ENCODE data around the gene PALM. TPM values are rescaled to one million over a fixed set of nuclear protein-coding genes. Genes with fewer than 3 reads are reported as not detected.

PALM gene
- total RNA-seq, 3 donors from 2014 or later: 8.1 to 58.4 (median 13.0) TPM

DNA sequence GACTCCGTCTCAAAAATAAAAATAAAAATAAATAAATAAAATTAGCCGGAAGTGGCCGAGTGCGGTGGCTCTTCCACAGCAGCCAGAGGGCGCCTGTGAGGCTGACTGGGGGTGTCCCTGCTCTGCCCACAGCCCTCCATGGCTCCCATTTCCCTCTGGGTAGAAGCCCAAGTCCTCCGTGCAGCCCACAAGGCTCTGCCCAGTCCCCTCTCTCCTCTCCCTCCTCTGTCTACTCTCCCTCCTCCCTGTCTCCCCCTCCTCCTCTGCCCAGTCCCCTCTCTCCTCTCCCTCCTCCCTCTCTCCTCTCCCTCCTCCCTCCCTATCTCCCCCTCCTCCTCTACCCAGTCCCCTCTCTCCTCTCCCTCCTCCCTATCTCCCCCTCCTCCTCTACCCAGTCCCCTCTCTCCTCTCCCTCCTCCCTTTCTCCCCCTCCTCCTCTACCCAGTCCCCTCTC is 62.6 kb downstream of the PALM start:
- Histone ChIP-seq H3K4me1 (ENCODE audit: low read depth) (no peaks in the 10 kb centered on the region), H3K36me3 (ENCODE audit: low read depth) (no peaks in the 10 kb centered on the region), H3K9me3 (no peaks in the 10 kb centered on the region), H3K4me3 (no peak overlapping the region)
- ATAC-seq (peak; percentile 21), DNase-seq (peak in 1 of 3 donors; percentile 49)
- TF ChIP-seq, protein P1, sequence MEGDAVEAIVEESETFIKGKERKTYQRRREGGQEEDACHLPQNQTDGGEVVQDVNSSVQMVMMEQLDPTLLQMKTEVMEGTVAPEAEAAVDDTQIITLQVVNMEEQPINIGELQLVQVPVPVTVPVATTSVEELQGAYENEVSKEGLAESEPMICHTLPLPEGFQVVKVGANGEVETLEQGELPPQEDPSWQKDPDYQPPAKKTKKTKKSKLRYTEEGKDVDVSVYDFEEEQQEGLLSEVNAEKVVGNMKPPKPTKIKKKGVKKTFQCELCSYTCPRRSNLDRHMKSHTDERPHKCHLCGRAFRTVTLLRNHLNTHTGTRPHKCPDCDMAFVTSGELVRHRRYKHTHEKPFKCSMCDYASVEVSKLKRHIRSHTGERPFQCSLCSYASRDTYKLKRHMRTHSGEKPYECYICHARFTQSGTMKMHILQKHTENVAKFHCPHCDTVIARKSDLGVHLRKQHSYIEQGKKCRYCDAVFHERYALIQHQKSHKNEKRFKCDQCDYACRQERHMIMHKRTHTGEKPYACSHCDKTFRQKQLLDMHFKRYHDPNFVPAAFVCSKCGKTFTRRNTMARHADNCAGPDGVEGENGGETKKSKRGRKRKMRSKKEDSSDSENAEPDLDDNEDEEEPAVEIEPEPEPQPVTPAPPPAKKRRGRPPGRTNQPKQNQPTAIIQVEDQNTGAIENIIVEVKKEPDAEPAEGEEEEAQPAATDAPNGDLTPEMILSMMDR (IDR thresholded peaks at IDR 0.05): peak; percentile 18
- intact Hi-C loops (cut with DNase I, micrococcal nuclease): loop anchor here in 1 of 2 donors (5.0 kb wide), 1 partner anchor 146 kb away; the partner anchor contains the start of gene KISS1R

DNA sequence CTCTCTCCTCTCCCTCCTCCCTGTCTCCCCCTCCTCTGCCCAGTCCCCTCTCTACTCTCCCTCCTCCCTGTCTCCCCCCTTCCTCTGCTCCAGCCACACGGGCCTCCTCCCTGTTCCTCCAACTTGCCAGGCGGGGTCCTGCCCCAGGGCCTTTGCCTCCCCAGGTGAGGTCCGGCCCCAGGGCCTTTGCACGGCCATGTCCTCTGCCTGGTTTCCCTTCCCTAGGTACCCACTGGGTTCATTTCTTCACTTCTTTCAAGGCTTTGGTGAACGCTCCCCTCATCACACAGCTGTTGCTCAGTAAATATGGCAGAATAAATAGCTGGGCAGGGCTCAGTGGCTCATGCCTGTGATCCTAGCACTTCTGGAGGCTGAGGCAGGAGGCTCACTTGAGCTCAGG is 63.3 kb downstream of the PALM start:
- H3K9me3 ChIP-seq: no peaks in the 10 kb centered on the region
- TF ChIP-seq, protein P1 (IDR thresholded peaks at IDR 0.05): no peak
- H3K4me3 ChIP-seq: no peak overlapping the region
- no peaks in the 10 kb centered on the region for H3K36me3 ChIP-seq (ENCODE audit: low read depth)
- intact Hi-C loops (cut with DNase I, micrococcal nuclease): loop anchor here in 1 of 2 donors (5.0 kb wide), 1 partner anchor 145 kb away; the partner anchor contains the start of gene KISS1R
- no peaks in the 10 kb centered on the region for H3K4me1 ChIP-seq (ENCODE audit: low read depth)
- ATAC-seq: no peak
- DNase-seq: no peak

DNA sequence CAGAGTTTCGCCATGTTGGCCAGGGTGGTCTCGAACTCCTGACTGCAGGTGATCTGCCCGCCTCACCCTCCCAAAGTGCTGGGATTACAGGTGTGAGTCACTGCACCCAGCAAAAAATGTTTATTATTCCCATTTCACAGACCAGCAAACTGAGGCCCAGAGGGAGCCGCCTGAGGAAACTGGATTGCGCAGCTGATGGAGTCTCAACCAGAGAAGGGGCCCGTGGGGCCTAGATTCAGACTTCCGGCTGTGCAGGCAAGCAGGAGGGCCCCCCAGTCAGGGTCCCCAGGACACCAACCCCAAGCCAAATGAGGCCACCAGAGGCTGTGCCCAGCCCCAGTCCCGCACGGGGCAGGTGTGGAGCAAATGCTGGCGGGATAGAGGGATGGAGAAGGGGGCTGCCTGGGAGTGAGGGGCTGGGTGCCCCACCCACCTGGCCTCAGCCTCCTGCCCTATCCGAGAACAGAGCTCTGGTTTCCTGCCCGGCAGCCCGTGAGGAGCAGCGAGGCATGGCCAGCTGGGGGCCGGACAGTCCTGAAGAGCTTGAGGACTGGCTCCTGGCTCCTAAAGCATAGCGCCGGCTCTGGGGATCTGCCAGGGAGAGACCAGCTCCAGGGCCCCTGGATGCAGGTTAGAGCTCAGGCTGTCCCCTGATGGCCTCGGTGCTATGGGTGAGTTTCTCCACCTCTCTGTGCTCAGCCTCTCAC is 64.1 kb downstream of the PALM start:
- intact Hi-C loops (cut with DNase I, micrococcal nuclease): loop anchor here in 1 of 2 donors (5.0 kb wide), 1 partner anchor 144 kb away; the partner anchor contains the start of gene KISS1R
- ATAC-seq: no peak
- no peak overlapping the region for H3K4me3 ChIP-seq
- no peaks in the 10 kb centered on the region for H3K9me3 ChIP-seq
- TF ChIP-seq, protein P1 (IDR thresholded peaks at IDR 0.05): no peak
- DNase-seq: no peak
- no peaks in the 10 kb centered on the region for H3K4me1 ChIP-seq (ENCODE audit: low read depth)
- no peaks in the 10 kb centered on the region for H3K36me3 ChIP-seq (ENCODE audit: low read depth)

DNA sequence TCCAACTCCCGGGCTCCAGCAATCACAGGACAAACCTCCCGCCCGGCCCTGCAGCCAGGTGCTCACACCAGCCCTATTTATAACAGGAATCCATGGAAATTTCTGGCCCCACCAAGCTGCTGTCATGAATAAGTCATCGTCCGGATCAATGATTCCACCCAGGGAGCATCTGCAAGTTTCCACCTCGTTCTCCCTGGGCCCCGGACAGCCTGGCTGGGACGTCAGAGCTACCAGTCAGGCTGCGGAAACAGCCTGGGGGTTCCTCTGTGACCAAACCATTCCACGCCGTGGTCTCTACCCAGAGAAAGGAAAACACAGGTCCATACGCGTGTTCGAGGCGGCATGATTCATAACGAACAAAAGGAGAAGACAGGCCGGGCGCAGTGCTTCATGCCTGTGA is 67.8 kb downstream of the PALM start:
- no peak overlapping the region for H3K4me3 ChIP-seq
- no peaks in the 10 kb centered on the region for H3K36me3 ChIP-seq (ENCODE audit: low read depth)
- no peaks in the 10 kb centered on the region for H3K4me1 ChIP-seq (ENCODE audit: low read depth)
- TF ChIP-seq, protein P1 (IDR thresholded peaks at IDR 0.05): no peak
- no peak for DNase-seq
- intact Hi-C loops (cut with DNase I, micrococcal nuclease): no loop called here
- no peak for ATAC-seq
- H3K9me3 ChIP-seq: no peaks in the 10 kb centered on the region

DNA sequence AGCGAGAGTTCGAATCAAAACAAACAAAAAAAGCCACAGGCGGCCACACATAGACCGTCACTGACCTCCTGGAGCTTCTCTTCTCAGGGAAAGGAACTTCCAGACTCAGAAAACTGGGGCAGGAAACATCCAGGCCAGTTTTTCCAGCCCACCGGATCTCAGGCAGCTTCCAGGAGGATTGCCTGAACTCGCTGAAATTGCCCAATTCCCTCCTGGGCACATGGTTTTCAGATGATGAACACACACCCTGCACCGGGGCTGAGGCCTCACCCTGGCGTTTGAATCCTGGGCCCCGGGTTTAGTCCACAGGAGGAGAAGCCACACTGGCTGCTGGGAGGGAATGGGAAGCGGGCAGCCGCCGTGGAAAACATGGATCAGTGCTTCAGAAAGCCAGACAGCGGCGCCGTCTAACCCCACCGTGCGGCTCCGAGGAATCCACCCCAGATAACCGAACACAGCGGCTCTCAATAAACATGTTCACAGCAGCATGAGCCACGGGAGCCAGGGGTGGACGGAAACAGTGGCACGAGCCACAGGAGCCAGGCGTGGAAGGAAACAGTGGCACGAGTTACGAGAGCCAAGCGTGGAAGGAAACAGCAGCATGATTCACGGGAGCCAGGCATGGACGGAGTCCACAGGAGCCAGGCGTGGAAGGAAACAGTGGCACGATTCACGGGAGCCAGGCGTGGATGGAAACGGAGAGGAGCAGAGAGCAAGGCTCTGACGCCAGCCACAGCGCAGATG is 70.3 kb downstream of the PALM start:
- DNase-seq (peak in 1 of 3 donors; percentile 28), ATAC-seq (peak; percentile 44)
- Histone ChIP-seq H3K36me3 (ENCODE audit: low read depth) (no peaks in the 10 kb centered on the region), H3K4me1 (ENCODE audit: low read depth) (peaks cover 8% of the 10 kb centered on the region), H3K9me3 (no peaks in the 10 kb centered on the region), H3K4me3 (no peak overlapping the region)
- intact Hi-C loops (cut with DNase I, micrococcal nuclease): no loop called here
- TF ChIP-seq, protein P1 (IDR thresholded peaks at IDR 0.05): no peak
